A549 (cell line): Measurements from ENCODE around the gene FGFR3. TPM values are rescaled to one million over a fixed set of nuclear protein-coding genes. Genes with fewer than 3 reads are reported as not detected.

Source experiments
- ATAC-seq, 2 experiments: fragments of 200-7000 bp in 1 of 2; fragments of >200 bp in 1 of 2; cut with Nextera tagmentation in 1 of 2; cut with Tn5 transposase in 1 of 2; 3 replicates each; pipeline versions ENCODE4 v1.8.0 to v1.9.1; 2018 to 2020; ENCODE audit warnings: mild to moderate bottlenecking in 1 of 2, moderate library complexity in 1 of 2
- CTCF ChIA-PET: fragments of 300-600 bp; sonication (Branson Sonifier 250); formaldehyde crosslinking; extraction: SDS; loops from one replicate; lab custom pipeline; 2021; ENCODE audit warnings: antibody characterized with exemption, inconsistent platforms; lab: Yijun Ruan, JAX
- POLR2A ChIA-PET: fragments of 350-600 bp; formaldehyde crosslinking; extraction: SDS; loops from one replicate; lab custom pipeline; 2021; ENCODE audit warnings: antibody characterized with exemption, inconsistent platforms; lab: Yijun Ruan, JAX
- DNase-seq, 2 experiments: peaks; one replicate each; pipeline versions ENCODE4 v3.0.0 to v3.0.0-alpha.2; 2011 to 2016; ENCODE audit warnings: low read depth in 1 of 2, low spot score in 1 of 2
- FAIRE-seq: peaks from 2 replicates; lab custom pipeline; 2011; peaks lifted over from hg19 to GRCh38; lab: Jason Lieb, UNC
- H3K27ac ChIP-seq, 2 experiments: fragments of >200 bp; sonication (Bioruptor Twin); formaldehyde crosslinking; 3 replicates each; pipeline ENCODE4 v1.5.1; 2016 to 2017
- H3K4me1 ChIP-seq: fragments of >200 bp; sonication (Bioruptor Twin); formaldehyde crosslinking; 3 replicates; pipeline ENCODE4 v1.6.1; 2016
- H3K4me2 ChIP-seq: fragments of >200 bp; sonication (Bioruptor Twin); formaldehyde crosslinking; 3 replicates; pipeline ENCODE4 v1.6.1; 2016
- H3K4me3 ChIP-seq: fragments of >200 bp; sonication (Bioruptor Twin); formaldehyde crosslinking; 3 replicates; pipeline ENCODE4 v1.5.1; 2016
- H3K9me3 ChIP-seq: fragments of >200 bp; sonication (Bioruptor Twin); formaldehyde crosslinking; 3 replicates; pipeline ENCODE4 v1.6.1; 2016
- FOSL2 ChIP-seq, 2 experiments: fragments of 450-650 bp in 1 of 2; fragments of >200 bp in 1 of 2; sonication (Bioruptor Twin) in 1 of 2; formaldehyde crosslinking; IDR thresholded peaks; 2 replicates each; pipeline versions ENCODE4 v1.5.0 to v1.6.1; 2016 to 2020; ENCODE audit warnings: mild to moderate bottlenecking in 1 of 2, moderate library complexity in 1 of 2
- HDAC2 ChIP-seq: fragments of 200-600 bp; sonication (generic); IDR thresholded peaks from 2 replicates; pipeline ENCODE4 v1.6.1; 2016
- JUN ChIP-seq, 2 experiments: fragments of >200 bp; sonication (Bioruptor Twin); formaldehyde crosslinking; IDR thresholded peaks; 2 replicates in 1 of 2; 3 replicates in 1 of 2; pipeline ENCODE4 v1.6.1; 2016 to 2017
- KDM1A ChIP-seq: fragments of 200-600 bp; sonication (generic); IDR thresholded peaks from 2 replicates; pipeline ENCODE4 v1.6.1; 2016; ENCODE audit warnings: low read depth, mild to moderate bottlenecking
- POLR2A ChIP-seq: IDR thresholded peaks from 2 replicates; pipeline ENCODE4 v1.6.1; 2012; ENCODE audit warnings: mild to moderate bottlenecking, low read length
- RARB ChIP-seq: fragments of 250-450 bp; sonication (Bioruptor Pico); IDR thresholded peaks from 2 replicates; pipeline ENCODE4 v1.8.0; 2021; ENCODE audit warnings: mild to moderate bottlenecking, moderate library complexity
- RCOR1 ChIP-seq: fragments of 150-350 bp; IDR thresholded peaks from 2 replicates; pipeline ENCODE4 v1.6.1; 2014; ENCODE audit warnings: antibody characterized with exemption, low read length, low read depth
- RFX5 ChIP-seq: fragments of 450-650 bp; IDR thresholded peaks from 2 replicates; pipeline ENCODE4 v1.7.1; 2014; ENCODE audit warnings: antibody characterized with exemption, mild to moderate bottlenecking, moderate library complexity
- SREBF2 ChIP-seq: fragments of 450-650 bp; IDR thresholded peaks from 2 replicates; pipeline ENCODE4 v1.6.1; 2014; ENCODE audit warnings: mild to moderate bottlenecking, moderate library complexity
- ZNF302 ChIP-seq: fragments of 250-450 bp; sonication (Bioruptor Pico); IDR thresholded peaks from 2 replicates; pipeline ENCODE4 v1.9.0; 2021; ENCODE audit warnings: inconsistent platforms, mild to moderate bottlenecking, moderate library complexity
- WGBS: methylation state at CpG from one replicate; pipeline ENCODE4 v1.1.6; 2017; ENCODE audit errors: missing lambda C conversion rate; 5-methylcytosine and 5-hydroxymethylcytosine counted together
- polyA plus RNA-seq, 4 experiments: library from polyadenylated mRNA; depleted of rRNA in 3 of 4; stranded (reverse); fragments of >200 nt; fragmentation: RNase III in 1 of 4; extraction: RNeasy Plus Mini Kit Qiagen cat#74134 plus additional on column Dnase treatment in 1 of 4; gene quantifications; 2 replicates in 3 of 4; 3 replicates in 1 of 4; pipeline ENCODE4 v1.2.3, GENCODE V29; 2011 to 2017
- TF ChIP-seq, protein P1 (sequence below): IDR thresholded peaks from 2 replicates; pipeline ENCODE4 v1.6.1; 2012; ENCODE audit warnings: low read depth, borderline replicate concordance
- TF ChIP-seq, protein P2 (sequence below): fragments of >200 bp; sonication (Bioruptor Twin); formaldehyde crosslinking; IDR thresholded peaks from 3 replicates; pipeline ENCODE4 v1.6.1; 2016
- TF ChIP-seq, protein P3 (sequence below): fragments of 250-450 bp; sonication (Bioruptor Pico); IDR thresholded peaks from 2 replicates; pipeline ENCODE4 v1.5.0; 2021; ENCODE audit warnings: mild to moderate bottlenecking, moderate library complexity, borderline replicate concordance

Gene FGFR3
- polyA plus RNA-seq, 2 of the 4 experiments (the other 2 are of a cell fraction): 1.9 to 4.8 TPM

DNA sequence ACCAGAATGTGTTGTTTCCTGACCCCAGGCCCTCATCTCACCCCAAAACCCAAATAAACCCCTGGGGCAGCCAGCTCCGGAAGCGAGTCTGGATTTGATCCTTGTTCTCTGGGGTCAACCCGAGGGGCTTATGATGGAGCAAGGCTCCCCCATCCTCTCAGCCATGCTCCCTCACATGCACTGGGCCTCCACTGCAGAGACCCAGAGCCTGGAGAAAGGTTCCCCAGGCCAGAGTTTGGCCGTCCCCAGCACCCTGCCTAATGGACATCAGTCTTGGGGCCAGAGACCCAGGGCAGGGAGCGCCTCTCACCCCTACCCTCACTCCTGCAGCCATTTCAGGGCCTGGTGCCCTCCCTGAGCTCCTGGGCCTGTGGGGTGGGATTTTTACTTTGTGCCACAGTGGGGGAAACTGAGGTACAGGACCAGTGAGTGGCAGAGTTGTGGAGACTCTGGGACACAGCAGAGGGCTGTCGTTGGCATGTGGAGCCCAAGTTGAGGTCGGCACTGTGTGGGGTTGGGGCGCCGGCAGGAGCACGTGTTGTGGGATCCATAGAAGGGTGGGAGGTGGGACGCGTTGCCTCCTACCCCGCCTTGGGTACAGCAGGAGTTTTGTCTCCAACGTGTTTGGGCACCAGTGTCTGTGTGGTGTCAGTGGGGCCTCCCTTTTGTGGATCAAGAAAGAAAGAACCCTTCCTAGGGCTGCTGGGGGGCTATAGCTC, 3.6 kb downstream of the FGFR3 start:
- no peak for FAIRE-seq
- CTCF ChIA-PET: interaction anchor here (1.4 to 7.8 kb wide), 3 partner anchors 13 to 51 kb away, joined by 6 to 79 read pairs (median 24); no protein-coding TSS in a partner anchor
- TF ChIP-seq JUN (IDR thresholded peaks at IDR 0.05): no peak
- TF ChIP-seq, protein P1, sequence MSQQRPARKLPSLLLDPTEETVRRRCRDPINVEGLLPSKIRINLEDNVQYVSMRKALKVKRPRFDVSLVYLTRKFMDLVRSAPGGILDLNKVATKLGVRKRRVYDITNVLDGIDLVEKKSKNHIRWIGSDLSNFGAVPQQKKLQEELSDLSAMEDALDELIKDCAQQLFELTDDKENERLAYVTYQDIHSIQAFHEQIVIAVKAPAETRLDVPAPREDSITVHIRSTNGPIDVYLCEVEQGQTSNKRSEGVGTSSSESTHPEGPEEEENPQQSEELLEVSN: no peak
- TF ChIP-seq, all 56 proteins: peak for 0
- peaks cover 18% of the 10 kb centered on the region for H3K4me1 ChIP-seq
- H3K4me3 ChIP-seq: no peak overlapping the region
- no peaks in the 10 kb centered on the region for H3K9me3 ChIP-seq
- 90% methylated on average over 10 of the region's 14 CpGs for WGBS
- DNase-seq: no peak
- no peak overlapping the region; a peak in 1 of 6 replicates for H3K27ac ChIP-seq
- peak overlapping the region; percentile 92; the same call in 1 of the 3 replicates for H3K4me2 ChIP-seq
- no peak for ATAC-seq
- POLR2A ChIA-PET: no interaction called here

DNA sequence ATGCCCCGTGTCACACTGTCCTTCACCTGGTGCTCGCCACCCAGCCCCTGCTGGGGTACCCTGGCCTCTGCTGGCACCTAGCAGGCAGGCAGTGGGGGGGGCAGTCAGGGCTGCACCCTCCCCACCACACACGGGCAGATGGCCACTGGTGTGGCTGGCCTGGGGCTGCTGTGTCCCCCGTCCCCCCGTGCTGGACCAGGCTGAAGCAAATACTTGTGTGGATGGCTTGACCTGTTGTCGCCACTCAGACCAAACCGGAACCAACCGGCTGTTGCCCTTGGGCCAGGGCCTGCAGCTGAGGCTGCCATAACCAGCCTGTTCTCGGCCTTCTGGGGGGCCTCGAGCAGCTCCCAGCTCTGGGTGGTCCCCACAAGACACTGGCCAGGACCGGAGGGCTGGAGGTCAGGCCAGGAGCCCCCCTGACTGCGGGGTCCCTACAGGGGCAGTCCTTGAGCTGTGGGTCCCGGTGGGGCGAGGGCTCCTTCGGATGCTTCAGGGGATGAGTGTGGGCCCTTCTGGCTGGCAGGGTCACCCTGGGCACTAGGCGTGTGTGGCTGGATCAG, 4.3 kb downstream of the FGFR3 start:
- WGBS: 80% methylated on average over 1 of the region's 16 CpGs
- TF ChIP-seq KDM1A: no peak
- TF ChIP-seq SREBF2: no peak
- no peak for TF ChIP-seq HDAC2
- TF ChIP-seq POLR2A: no peak
- TF ChIP-seq FOSL2 (IDR thresholded peaks at IDR 0.05): no peak
- no peak for TF ChIP-seq FOSL2 (CRISPR knock-in tag; IDR thresholded peaks at IDR 0.05)
- TF ChIP-seq, protein P2, sequence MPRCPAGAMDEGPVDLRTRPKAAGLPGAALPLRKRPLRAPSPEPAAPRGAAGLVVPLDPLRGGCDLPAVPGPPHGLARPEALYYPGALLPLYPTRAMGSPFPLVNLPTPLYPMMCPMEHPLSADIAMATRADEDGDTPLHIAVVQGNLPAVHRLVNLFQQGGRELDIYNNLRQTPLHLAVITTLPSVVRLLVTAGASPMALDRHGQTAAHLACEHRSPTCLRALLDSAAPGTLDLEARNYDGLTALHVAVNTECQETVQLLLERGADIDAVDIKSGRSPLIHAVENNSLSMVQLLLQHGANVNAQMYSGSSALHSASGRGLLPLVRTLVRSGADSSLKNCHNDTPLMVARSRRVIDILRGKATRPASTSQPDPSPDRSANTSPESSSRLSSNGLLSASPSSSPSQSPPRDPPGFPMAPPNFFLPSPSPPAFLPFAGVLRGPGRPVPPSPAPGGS: no peak

DNA sequence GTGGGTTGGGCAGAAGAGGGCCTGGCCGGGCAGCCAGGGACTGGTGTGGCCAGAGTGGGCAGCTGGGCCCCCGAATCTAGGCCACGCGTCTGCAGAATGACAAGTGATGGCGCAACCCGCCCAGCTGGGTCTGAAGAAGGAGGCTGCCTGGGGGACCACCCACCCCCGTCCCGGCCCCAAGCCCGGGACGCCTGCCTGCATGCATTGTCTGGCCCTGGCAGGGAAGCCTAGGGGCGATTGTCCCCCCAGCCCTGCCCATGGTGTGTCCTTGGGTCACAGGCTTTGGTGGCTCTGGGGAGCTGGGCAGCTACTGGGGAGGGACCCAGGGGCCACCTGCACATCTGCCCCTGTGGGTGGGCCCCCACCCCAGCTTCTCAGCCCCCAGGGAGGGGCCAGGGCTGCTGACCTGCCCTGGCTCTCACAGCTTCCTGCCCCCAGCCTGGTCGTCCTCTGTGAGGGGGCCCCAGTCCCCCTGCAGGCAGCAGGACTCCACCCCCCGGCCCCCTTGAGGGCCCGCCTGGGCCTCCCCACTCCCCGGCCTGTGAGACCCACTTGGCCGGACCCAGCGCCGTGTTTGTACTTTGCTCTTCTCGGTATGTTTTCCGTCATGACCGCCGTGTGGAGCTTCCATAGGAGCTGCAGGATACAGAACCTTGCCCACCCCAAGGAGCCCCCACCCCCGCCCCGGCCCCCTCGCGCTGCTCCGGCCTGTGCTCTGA, 4.9 kb downstream of the FGFR3 start:
- no peak overlapping the region for H3K4me3 ChIP-seq
- TF ChIP-seq RARB (CRISPR knock-in tag) (no peak), SREBF2 (no peak), ZNF302 (CRISPR knock-in tag) (no peak), RCOR1 (no peak), RFX5 (no peak)
- TF ChIP-seq, protein P3, sequence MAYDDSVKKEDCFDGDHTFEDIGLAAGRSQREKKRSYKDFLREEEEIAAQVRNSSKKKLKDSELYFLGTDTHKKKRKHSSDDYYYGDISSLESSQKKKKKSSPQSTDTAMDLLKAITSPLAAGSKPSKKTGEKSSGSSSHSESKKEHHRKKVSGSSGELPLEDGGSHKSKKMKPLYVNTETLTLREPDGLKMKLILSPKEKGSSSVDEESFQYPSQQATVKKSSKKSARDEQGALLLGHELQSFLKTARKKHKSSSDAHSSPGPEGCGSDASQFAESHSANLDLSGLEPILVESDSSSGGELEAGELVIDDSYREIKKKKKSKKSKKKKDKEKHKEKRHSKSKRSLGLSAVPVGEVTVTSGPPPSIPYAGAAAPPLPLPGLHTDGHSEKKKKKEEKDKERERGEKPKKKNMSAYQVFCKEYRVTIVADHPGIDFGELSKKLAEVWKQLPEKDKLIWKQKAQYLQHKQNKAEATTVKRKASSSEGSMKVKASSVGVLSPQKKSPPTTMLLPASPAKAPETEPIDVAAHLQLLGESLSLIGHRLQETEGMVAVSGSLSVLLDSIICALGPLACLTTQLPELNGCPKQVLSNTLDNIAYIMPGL (CRISPR knock-in tag): no peak
- no peak for DNase-seq
- H3K27ac ChIP-seq: no peak overlapping the region
- FAIRE-seq: no peak
- WGBS: 90% methylated on average over 6 of the region's 27 CpGs
- ChIA-PET CTCF (interaction anchor here (0.9 to 7.8 kb wide), 4 partner anchors 11 to 50 kb away, joined by 3 to 79 read pairs (median 6); no protein-coding TSS in a partner anchor), POLR2A (no interaction called here)
- H3K9me3 ChIP-seq: no peaks in the 10 kb centered on the region
- H3K4me1 ChIP-seq: peaks cover 15% of the 10 kb centered on the region
- no peak for ATAC-seq
- no peak overlapping the region for H3K4me2 ChIP-seq

More for the DNA sequence above, 4.3 kb downstream of the FGFR3 start:
- Histone ChIP-seq H3K27ac (no peak overlapping the region), H3K4me3 (no peak overlapping the region), H3K9me3 (no peaks in the 10 kb centered on the region), H3K4me2 (no peak overlapping the region), H3K4me1 (peaks cover 18% of the 10 kb centered on the region)
- DNase-seq (no peak), ATAC-seq (no peak), FAIRE-seq (no peak)
- CTCF ChIA-PET: interaction anchor here (1.4 to 7.8 kb wide), 4 partner anchors 12 to 52 kb away, joined by 6 to 79 read pairs (median 16); no protein-coding TSS in a partner anchor
- POLR2A ChIA-PET: no interaction called here
